Measurements from ENCODE around the gene ZNF280D.

Gene ZNF280D

DNA sequence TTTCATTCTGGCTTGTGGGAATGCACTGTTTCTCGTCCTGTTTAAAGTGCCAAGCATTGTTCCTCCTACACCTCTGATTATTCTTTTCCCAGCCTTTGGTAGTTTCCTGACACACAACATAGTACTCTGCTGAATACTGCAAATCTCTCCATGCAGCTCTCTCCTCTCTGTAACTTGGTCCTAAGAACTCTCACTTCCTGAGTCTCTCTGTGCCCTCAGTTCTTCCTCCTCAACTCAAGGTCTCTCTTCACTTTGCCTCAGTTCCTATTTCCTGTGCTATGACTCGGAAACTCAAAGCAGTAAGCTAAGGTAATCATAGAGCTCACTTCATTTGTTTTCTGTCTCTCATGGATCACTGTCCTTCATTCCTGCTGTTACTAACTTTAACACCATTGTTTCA, 113.4 kb downstream of the ZNF280D start:
- no peak for DNase-seq

DNA sequence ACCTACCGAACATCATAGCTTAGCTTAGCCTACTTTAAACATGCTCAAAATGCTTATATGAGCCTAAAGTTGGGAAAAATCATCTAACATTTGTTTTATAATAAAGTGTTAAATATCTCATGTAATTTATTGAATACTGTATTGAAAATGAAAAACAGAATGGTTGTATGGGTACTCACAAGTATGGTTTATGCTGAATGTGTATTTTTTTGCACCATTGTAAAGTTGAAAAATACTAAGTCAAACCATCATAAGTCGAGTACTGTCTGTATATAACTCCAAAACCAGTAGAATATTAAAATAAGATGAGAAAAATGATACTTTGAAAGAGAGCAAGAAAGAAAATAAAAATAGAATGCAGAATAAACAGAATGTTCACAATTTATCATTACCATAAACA, 115.7 kb downstream of the ZNF280D start:
- DNase-seq, result no peak

DNA sequence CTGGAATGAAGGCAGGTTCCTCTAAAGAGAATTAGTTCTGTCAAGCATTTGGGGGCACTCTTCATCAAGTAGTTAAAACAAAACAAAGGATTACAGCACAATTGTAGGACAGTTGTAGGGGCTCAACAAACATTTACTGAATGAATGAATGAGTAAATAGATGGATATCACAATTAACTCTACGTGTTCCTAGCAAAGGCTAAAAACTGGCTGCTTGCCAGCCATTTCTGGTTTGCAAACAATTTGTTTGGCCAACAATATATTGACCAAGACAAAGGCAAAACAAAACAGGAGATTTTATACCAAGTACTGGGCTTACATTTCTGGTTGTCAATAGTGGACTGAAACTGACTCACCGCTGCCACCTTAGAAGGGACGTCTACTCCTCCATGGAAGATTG, 116.8 kb downstream of the ZNF280D start:
- no peak for DNase-seq

DNA sequence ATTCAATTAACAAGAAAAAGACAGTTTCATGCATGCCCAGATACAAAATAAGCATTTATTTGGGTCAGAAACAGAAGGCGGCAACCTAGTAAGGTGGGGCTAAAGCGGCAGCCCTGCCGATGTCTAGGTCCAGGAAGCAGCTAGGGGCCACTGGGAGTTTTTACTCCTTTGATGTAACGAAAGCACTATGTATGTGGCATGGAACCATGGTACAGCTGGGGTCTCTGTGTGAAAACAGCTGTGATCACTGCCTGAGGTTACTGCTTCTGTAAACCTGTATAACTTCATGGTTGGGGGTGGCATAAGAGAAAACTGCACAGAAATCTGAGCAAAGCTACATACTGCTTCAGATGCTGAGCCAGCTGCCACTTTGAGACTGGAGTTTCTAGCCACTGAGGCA, 119.5 kb downstream of the ZNF280D start:
- DNase-seq, result no peak

DNA sequence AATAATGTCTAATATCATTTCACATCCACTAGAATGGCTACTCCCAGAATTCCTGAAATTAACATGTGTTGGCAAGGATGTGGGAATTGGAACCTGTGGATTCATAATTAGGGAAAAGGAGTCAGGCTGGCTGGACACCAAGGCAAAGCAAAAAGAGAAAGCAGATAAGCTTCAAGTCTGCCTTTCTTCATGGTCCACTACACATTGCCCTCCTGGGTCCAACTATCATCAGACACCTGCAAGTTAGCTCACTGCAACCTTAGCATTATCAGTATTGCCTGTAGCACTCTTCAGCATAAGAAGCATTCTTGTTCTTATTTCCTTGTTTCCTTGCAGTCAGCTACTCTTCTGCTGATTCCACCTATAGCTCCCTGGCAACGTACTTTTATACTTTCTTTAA, 124.3 kb downstream of the ZNF280D start:
- no peak for DNase-seq

DNA sequence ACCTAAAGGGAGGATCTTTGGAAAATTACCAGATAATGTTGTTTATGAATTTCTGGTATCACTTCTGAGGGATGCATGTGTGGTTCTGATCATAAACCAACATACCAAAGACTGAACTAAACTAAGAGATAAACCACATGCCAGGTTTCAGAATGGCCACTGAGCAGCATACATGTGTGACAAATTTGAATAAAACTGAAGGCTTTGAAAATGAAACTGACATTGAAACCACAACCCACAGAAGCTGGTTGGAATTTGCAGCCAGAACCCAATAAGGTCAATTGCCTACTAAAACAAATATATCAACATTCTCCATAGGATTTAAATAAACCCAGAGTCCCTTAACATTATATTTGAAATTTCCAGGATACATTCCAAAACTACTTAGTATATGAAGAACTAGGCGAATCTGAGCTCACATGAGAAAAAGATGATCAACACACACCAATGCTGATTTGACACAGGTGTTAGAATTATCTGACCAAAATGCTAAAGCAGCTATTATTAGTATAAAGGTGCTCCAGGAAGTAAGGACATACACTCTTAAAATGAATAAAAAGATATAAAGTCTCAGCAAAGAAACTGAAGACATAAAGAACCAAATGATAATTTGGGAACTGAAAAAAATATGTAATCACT, 125.0 kb downstream of the ZNF280D start:
- no peak for DNase-seq

DNA sequence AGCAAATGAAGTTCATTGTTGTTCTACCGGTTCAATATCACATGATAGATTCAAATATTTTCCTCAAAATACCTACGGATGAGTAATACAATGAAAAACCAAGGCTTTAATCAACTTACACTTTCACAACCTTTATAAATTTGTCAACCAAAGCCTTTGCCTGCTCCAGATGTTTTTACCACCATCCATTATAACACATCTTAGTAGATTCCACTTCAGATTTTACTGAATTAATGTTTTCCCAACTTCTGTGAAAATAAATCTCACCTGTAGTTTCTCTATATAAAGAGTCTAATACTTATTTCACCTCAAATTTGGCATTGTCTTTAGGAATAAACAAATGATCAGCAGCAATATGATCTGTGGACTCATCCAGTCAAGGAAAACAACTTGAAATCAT, 131.1 kb downstream of the ZNF280D start:
- DNase-seq, result no peak

DNA sequence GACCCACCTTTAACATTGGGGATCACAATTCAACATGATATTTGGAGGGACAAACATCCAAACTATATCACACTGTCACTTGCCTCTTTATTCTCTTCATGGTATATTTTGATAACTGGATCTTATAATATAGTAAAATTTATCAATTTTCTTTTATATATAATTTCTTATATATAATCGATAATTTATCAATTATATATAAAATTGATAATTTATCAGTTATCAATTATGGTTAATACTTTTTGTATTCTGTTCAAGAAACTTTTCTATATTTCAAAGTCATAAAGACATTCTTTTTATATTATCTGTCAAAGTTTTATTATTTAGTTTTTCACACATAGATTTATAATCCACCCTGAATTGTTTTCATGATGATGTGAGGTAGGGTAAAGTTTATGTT, 132.9 kb downstream of the ZNF280D start:
- no peak for DNase-seq

DNA sequence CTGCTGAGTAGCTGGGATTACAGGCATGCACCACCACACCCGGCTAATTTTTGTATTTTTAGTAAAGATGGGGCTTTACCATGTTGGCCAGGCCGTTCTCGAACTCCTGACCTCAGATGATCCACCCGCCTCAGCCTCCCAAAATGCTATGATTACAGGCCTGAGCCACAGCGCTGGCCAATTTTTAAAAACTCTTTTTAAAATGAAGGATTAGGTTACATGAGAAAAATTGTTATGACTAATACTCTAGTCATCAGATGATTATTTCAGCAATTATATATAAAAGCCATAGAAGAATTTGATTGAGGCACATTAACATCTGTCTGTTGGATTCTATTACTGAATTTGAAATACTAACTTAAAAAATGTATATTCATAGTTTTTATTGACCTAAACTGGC, 134.3 kb downstream of the ZNF280D start:
- DNase-seq, result no peak

DNA sequence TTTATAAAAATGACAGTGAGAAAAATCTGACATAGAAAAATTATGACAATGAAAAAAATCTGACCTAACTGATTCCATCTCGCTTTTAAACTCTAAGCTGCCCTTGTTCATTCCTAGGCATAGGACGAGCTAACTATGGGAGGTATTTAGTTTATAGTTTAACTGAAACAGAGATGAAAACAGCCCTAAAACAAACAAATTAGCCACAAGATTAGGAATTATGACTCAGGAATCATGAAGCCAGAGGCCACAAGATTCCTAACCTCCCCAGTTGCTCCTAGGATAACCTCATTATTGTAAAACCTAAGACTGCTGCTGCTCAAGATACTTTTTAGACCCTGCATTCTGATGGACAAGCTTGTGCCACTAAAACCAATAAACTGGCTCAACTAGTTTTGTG, 145.6 kb downstream of the ZNF280D start:
- DNase-seq, result no peak

DNA sequence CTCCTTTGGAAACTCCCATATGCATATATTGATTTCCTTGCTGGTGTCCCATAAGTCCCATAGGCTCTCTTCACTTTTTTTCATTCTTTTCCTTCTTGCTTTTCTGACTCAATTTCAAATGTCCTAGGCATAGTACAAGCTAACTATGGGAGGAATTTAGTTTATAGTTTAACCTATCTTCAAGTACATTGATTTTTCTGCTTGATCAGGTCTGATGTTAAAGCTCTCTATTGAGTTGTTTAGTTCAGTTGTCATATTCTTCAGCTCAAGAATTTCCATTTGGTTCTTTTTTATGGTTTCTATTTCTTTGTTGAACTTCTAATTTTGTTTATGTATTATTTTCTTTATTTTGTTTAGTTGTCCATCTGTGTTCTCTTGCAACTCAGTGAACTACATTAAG, 147.1 kb downstream of the ZNF280D start:
- no peak for DNase-seq

DNA sequence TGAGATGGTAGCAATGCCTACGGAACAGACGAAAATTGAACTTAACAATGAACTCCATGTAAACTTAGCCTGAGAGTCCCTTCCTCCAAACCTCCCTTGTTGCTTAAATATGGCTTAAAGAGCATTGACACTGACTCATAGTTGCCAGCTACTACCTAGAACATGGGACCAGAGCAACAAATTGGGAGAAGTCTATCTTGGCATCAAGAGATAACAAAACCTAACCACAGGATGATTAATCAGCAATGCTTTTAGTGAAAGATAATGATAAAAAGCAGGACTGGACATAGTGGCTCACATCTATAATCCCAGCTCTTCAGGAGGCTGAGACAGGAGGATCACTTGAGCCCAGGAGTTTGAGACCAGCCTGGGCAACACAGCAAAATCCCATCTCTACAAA, 150.5 kb downstream of the ZNF280D start:
- no peak for DNase-seq
